IPS-18c (cell line): Measurements from ENCODE around the gene EYA2.

Source experiments
- H3K4me3 ChIP-seq: 2 replicates; pipeline ENCODE4 v1.7.0; 2013; ENCODE audit warnings: low read depth, mild to moderate bottlenecking, low read length, moderate library complexity; ENCODE audit not compliant: insufficient read depth
- H3K9me3 ChIP-seq: one replicate; pipeline ENCODE4 v1.6.1; 2013; ENCODE audit warnings: mild to moderate bottlenecking, low read length, moderate library complexity; ENCODE audit not compliant: control insufficient read depth, insufficient read depth

The EYA2 gene

GRCh38 chr20:47228654-47229053 lies 334.0 kb downstream of the EYA2 start:
- no peak overlapping the region for H3K4me3 ChIP-seq
- no peaks in the 10 kb centered on the region for H3K9me3 ChIP-seq

- no peak overlapping the region for H3K4me3 ChIP-seq
- no peaks in the 10 kb centered on the region for H3K9me3 ChIP-seq
Measured at GRCh38 chr20:47230811-47231256, 336.2 kb downstream of the EYA2 start.

GRCh38 chr20:47231382-47232039 lies 336.9 kb downstream of the EYA2 start:
- no peaks in the 10 kb centered on the region for H3K9me3 ChIP-seq
- H3K4me3 ChIP-seq = no peak overlapping the region

GRCh38 chr20:47232518-47232917 lies 337.9 kb downstream of the EYA2 start:
- Histone ChIP-seq H3K4me3 (no peak overlapping the region), H3K9me3 (no peaks in the 10 kb centered on the region)

GRCh38 chr20:47233333-47234188 lies 338.9 kb downstream of the EYA2 start:
- no peak overlapping the region for H3K4me3 ChIP-seq
- no peaks in the 10 kb centered on the region for H3K9me3 ChIP-seq

GRCh38 chr20:47235111-47235510 lies 340.5 kb downstream of the EYA2 start:
- H3K4me3 ChIP-seq = no peak overlapping the region
- H3K9me3 ChIP-seq = no peaks in the 10 kb centered on the region

GRCh38 chr20:47235853-47236638 lies 341.4 kb downstream of the EYA2 start:
- Histone ChIP-seq H3K9me3 (no peaks in the 10 kb centered on the region), H3K4me3 (no peak overlapping the region)

- Histone ChIP-seq H3K4me3 (no peak overlapping the region), H3K9me3 (no peaks in the 10 kb centered on the region)
Measured at GRCh38 chr20:47236639-47236900, 341.9 kb downstream of the EYA2 start.

GRCh38 chr20:47237715-47238114 lies 343.1 kb downstream of the EYA2 start:
- Histone ChIP-seq H3K9me3 (no peaks in the 10 kb centered on the region), H3K4me3 (no peak overlapping the region)
